ENCODE measurements around the gene ABCC4.

DNA sequence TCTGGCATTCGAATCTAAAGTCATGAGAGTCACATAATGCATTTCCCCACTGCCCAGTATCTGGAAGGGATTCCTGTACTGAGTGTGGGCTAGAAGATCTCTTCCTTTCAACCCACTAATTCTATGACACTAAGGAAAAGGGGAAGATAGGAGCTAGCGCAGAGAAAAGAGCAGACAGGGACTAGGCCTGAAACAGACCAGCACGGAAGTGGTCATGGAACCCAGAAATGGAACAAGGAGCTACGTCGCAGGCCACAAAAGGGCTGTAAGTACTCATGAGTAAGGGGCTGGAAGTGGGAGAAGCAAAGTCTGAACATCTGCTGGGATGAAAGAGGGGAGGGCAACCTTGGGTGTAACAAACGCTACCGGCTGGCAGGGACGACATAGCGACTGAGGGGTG lies 8.6 kb downstream of the ABCC4 start:
- TF ChIP-seq SMAD4 (CRISPR knock-in tag; conservative IDR thresholded peaks at IDR 0.05) (no peak), RBM25 (IDR thresholded peaks at IDR 0.05; ENCODE audit: low read depth, low read length, severe bottlenecking) (no peak)
- TF ChIP-seq, protein P1, sequence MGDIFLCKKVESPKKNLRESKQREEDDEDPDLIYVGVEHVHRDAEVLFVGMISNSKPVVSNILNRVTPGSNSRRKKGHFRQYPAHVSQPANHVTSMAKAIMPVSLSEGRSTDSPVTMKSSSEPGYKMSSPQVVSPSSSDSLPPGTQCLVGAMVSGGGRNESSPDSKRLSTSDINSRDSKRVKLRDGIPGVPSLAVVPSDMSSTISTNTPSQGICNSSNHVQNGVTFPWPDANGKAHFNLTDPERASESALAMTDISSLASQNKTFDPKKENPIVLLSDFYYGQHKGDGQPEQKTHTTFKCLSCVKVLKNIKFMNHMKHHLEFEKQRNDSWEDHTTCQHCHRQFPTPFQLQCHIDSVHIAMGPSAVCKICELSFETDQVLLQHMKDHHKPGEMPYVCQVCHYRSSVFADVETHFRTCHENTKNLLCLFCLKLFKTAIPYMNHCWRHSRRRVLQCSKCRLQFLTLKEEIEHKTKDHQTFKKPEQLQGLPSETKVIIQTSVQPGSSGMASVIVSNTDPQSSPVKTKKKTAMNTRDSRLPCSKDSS (IDR thresholded peaks at IDR 0.05; ENCODE audit: low read depth, partially characterized antibody), result no peak

Measured in K562 (cell line).